Right atrium auricular region (tissue), 2 donors: Measurements from ENCODE around the gene CDK4. TPM values are rescaled to one million over a fixed set of nuclear protein-coding genes. Genes with fewer than 3 reads are reported as not detected.
"Not testable (repeated sequence)": the region's sequence is repeated elsewhere in the genome, so short reads cannot be mapped to it uniquely, and the experiment has no call there.

ENCODE experiments used
- DNase-seq: peaks from one replicate; pipeline ENCODE4 v3.0.0-alpha.2; 2019; ENCODE audit warnings: low spot score
- H3K27ac ChIP-seq, 2 donors: fragments of 200-600 bp; sonication (generic); 1 replicate in 1 of 2; 2 replicates in 1 of 2; pipeline ENCODE4 v1.5.1; 2016 to 2019
- H3K27me3 ChIP-seq, 2 donors: fragments of 200-600 bp; sonication (generic); one replicate each; pipeline versions ENCODE4 v1.5.1 to v1.6.0; 2017 to 2019
- H3K36me3 ChIP-seq: fragments of 200-600 bp; sonication (generic); one replicate; pipeline ENCODE4 v1.5.1; 2016
- H3K4me1 ChIP-seq, 2 donors: fragments of 200-600 bp; sonication (generic); one replicate each; pipeline versions ENCODE4 v1.5.1 to v1.6.0; 2017 to 2019
- H3K4me3 ChIP-seq, 2 donors: fragments of 200-600 bp; sonication (generic); 1 replicate in 1 of 2; 2 replicates in 1 of 2; pipeline ENCODE4 v1.5.1; 2017 to 2019; ENCODE audit warnings: mild to moderate bottlenecking in 1 of 2, moderate library complexity in 1 of 2
- H3K9me3 ChIP-seq, 2 donors: fragments of 200-600 bp; sonication (generic); one replicate each; pipeline ENCODE4 v1.5.1; 2019
- CTCF ChIP-seq, 2 donors: fragments of 200-600 bp; sonication (generic); IDR thresholded peaks; one replicate each; pipeline ENCODE4 v1.5.1; 2019; ENCODE audit warnings: antibody characterized with exemption in 2 of 2
- total RNA-seq, 2 donors: library from RNA; depleted of rRNA; stranded (reverse); fragments of >200 nt; gene quantifications; one replicate each; pipeline ENCODE4 v1.1.0, GENCODE V29; 2016

Gene CDK4
- total RNA-seq, 2 donors from 2014 or later = 32.1 to 59.7 TPM

DNA sequence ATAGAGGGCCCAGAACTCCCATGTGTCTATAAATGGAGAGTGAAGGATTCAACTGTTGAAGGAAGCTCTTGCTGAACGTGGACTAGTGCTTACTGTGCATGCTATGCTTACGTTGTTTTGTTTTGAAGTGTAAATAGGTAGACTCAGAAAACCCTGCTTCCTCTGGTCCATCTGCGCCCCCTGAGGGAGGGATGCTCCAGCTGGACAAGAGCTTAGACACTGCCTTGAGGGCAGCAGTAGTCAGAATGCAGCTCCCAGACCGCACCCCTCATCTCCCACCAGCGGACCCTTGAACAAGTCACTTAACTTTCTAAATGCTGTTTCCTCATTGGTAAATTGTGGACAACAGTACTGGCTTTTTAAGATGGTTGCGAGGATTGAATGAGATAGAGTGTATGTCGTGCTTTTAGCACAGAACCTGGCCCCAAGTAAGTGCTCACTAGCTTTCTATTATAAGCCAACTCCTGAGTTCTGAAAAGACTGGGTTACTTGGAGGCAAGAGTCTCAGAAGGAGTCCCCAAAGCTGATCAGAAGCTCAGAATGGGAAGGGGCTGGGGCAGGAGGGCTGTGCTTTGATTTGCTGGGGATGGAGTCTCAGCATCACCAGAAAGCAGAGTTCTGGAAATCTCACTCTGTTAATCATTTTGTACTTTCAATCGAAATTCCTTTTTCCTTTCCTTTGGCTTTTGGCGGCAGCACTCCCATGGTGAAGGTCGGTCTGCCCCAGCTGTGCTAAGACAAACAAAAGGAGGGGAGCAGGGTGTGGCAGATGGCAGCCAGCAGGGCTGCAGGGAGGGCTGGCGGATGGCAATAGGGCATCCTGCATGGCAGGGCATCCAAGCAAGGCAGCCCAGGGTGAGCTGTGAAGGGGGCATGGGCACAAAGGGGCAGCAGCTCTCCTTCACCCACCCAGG, 29.1 kb downstream of the CDK4 start:
- H3K4me3 ChIP-seq = no peak overlapping the region
- H3K27me3 ChIP-seq = no peaks in the 10 kb centered on the region
- peak; percentile 51 for DNase-seq
- peaks cover 0 to 24% of the 10 kb centered on the region in 2 donors for H3K4me1 ChIP-seq
- H3K36me3 ChIP-seq = peaks cover 38% of the 10 kb centered on the region
- no peak for TF ChIP-seq CTCF (IDR thresholded peaks at IDR 0.05)
- no peaks in the 10 kb centered on the region for H3K9me3 ChIP-seq
- no peak overlapping the region for H3K27ac ChIP-seq

GRCh38 chr12:57721846-57722608, 30.1 kb downstream of the CDK4 start:
- not testable (repeated sequence) for H3K4me3 ChIP-seq, H3K27ac ChIP-seq, H3K9me3 ChIP-seq, H3K27me3 ChIP-seq
- DNase-seq = peak; percentile 52
- Histone ChIP-seq H3K4me1 (peaks cover 0 to 15% of the 10 kb centered on the region in 2 donors), H3K36me3 (peaks cover 47% of the 10 kb centered on the region)

DNA sequence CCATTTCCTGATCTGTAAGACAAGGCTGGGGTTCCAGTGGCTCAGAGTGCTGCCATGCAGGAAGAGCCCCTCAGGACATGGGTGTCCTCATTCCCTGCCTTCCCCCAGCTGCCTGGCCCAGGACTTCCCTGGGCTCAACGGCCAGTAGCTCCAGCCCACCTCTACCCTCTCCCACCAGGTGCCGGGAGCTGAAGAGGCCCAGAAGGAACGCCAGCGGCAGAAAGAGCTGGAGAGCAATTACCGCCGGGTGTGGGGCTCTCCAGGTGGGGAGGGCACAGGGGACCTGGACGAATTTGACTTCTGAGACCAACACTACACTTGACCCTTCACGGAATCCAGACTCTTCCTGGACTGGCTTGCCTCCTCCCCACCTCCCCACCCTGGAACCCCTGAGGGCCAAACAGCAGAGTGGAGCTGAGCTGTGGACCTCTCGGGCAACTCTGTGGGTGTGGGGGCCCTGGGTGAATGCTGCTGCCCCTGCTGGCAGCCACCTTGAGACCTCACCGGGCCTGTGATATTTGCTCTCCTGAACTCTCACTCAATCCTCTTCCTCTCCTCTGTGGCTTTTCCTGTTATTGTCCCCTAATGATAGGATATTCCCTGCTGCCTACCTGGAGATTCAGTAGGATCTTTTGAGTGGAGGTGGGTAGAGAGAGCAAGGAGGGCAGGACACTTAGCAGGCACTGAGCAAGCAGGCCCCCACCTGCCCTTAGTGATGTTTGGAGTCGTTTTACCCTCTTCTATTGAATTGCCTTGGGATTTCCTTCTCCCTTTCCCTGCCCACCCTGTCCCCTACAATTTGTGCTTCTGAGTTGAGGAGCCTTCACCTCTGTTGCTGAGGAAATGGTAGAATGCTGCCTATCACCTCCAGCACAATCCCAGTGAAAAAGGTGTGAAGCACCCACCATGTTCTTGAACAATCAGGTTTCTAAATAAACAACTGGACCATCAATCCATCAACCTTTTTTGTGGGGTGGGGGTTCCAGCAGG, 31.2 kb downstream of the CDK4 start:
- no peak for TF ChIP-seq CTCF (IDR thresholded peaks at IDR 0.05)
- Histone ChIP-seq H3K27me3 (no peaks in the 10 kb centered on the region), H3K27ac (no peak overlapping the region), H3K9me3 (no peaks in the 10 kb centered on the region), H3K4me1 (peaks cover 0 to 4% of the 10 kb centered on the region in 2 donors), H3K36me3 (peaks cover 58% of the 10 kb centered on the region), H3K4me3 (no peak overlapping the region)
- peak; percentile 36 for DNase-seq

GRCh38 chr12:57719777-57720605, 32.1 kb downstream of the CDK4 start:
- peaks cover 64% of the 10 kb centered on the region for H3K36me3 ChIP-seq
- H3K4me3 ChIP-seq = no peak overlapping the region
- H3K27ac ChIP-seq = no peak overlapping the region
- no peak for TF ChIP-seq CTCF (IDR thresholded peaks at IDR 0.05)
- no peaks in the 10 kb centered on the region for H3K9me3 ChIP-seq
- H3K4me1 ChIP-seq = no peaks in the 10 kb centered on the region
- DNase-seq = peak; percentile 54
- H3K27me3 ChIP-seq = no peaks in the 10 kb centered on the region

DNA sequence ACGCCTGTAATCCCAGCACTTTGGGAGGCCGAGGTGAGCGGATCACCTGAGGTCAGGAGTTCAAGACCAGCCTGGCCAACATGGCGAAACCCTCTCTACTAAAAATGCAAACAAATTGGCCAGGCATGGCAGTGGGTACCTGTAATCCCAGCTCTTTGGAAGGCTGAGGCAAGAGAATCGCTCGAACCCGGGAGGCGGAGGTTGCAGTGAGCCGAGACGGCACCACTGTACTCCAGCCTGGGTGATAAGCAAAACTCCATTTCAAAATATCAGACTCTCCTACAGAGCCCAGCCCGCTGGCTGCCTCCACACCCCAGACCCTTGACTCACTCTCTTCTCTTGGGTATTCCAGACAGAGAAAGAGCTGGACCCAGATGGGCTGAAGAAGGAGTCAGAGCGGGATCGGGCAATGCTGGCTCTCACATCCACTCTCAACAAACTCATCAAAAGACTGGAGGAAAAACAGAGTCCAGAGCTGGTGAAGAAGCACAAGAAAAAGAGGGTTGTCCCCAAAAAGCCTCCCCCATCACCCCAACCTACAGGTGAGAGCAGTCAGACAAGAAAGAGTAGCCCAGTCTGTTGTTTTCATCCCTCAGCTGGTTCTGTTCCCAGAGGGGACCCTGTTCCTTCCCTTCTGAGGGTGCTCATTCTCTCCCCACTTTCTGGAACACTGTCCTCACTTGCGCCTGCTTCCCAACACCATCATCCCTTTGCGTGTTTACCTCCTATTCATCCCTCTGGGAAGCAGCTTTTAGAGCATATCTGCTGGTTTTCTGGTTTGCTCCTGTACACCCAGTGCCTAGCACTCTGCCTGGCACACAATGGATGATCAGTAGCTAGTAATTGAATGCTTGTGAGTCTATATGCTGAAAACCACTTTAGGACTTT, 33.2 kb downstream of the CDK4 start:
- TF ChIP-seq CTCF (IDR thresholded peaks at IDR 0.05) = no peak
- Histone ChIP-seq H3K27me3 (no peaks in the 10 kb centered on the region), H3K4me3 (no peak overlapping the region), H3K4me1 (no peaks in the 10 kb centered on the region), H3K9me3 (no peaks in the 10 kb centered on the region), H3K36me3 (peaks cover 64% of the 10 kb centered on the region), H3K27ac (no peak overlapping the region)
- peak; percentile 30 for DNase-seq
